ENCODE results near the gene DCAF7.

DCAF7 gene

DNA sequence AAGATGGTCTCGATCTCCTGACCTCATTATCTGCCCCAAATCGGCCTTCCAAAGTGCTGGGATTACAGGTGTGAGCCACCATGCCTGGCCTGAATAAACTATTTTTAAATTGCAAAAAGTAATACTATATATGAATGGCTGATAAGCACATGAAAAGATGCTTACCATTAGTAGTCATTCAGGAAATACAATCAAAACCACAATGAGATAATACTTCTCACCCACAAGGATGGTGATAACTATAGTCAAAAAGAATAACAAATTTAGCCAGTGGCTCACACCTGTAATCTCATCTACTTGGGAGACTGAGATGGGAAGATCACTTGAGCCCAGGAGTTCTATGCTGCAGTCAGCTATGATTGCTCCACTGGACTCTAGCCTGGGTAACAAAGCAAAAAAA, 48.0 kb downstream of the DCAF7 start:
- H3K4me3 ChIP-seq (ENCODE audit: low read depth, low read length): no peak overlapping the region
- DNase-seq (ENCODE audit: low read depth): no peak
- TF ChIP-seq, protein P1, sequence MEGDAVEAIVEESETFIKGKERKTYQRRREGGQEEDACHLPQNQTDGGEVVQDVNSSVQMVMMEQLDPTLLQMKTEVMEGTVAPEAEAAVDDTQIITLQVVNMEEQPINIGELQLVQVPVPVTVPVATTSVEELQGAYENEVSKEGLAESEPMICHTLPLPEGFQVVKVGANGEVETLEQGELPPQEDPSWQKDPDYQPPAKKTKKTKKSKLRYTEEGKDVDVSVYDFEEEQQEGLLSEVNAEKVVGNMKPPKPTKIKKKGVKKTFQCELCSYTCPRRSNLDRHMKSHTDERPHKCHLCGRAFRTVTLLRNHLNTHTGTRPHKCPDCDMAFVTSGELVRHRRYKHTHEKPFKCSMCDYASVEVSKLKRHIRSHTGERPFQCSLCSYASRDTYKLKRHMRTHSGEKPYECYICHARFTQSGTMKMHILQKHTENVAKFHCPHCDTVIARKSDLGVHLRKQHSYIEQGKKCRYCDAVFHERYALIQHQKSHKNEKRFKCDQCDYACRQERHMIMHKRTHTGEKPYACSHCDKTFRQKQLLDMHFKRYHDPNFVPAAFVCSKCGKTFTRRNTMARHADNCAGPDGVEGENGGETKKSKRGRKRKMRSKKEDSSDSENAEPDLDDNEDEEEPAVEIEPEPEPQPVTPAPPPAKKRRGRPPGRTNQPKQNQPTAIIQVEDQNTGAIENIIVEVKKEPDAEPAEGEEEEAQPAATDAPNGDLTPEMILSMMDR (IDR thresholded peaks at IDR 0.05; ENCODE audit: low read depth, low read length): no peak
- TF ChIP-seq POLR2A (IDR thresholded peaks at IDR 0.05; ENCODE audit: extremely low read depth, insufficient read length) (no peak), MYC (IDR thresholded peaks at IDR 0.05; ENCODE audit: low read depth, low read length) (no peak)
- TF ChIP-seq, protein P2, sequence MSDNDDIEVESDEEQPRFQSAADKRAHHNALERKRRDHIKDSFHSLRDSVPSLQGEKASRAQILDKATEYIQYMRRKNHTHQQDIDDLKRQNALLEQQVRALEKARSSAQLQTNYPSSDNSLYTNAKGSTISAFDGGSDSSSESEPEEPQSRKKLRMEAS (IDR thresholded peaks at IDR 0.05; ENCODE audit: low read depth, low read length): no peak

DNA sequence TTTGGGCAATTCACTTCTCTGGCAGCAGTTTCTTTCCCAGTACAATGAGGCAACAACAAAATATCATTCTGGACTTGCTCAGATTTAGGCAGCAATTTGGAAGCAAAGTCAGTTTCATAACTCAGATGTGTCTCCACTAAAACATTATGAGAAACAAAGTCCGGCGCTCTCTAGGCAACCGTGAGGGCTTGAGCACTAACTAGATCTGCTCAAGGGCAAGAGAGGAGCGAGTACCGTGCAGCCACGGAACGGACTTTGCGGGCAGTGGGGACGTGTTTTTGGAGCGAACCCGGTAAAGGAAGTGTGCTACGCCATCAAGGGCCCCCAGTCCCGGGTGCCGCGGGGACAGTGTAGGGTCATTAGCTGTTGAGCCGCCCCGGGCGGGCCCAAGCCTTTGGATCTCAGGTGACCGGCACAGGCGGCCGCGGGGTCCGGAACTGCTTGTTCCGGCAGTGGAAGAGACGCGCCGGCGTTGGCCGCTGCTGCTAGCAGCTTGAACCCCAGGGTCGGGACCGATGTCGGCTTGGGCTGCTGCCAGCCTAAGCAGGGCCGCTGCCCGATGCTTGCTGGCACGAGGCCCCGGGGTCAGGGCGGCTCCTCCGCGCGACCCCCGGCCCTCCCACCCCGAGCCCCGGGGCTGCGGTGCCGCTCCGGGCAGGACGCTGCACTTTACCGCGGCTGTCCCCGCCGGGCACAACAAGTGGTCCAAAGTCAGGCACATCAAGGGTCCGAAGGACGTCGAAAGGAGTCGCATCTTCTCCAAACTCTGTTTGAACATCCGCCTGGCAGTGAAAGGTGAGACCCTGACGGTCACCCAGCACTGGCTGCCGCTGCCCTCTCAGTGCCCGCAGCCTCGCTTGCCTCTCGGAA, 50.5 kb downstream of the DCAF7 start, which contains the start of gene TACO1:
Gene TACO1 (plus strand): TSS at position 327 of the 870 bp plus-strand sequence. CDS start 189 bp downstream, at position 516.
- DNase-seq (ENCODE audit: low read depth): peak; percentile 90
- TF ChIP-seq MYC (IDR thresholded peaks at IDR 0.05; ENCODE audit: low read depth, low read length) (peak; percentile 75), POLR2A (IDR thresholded peaks at IDR 0.05; ENCODE audit: extremely low read depth, insufficient read length) (peak; percentile 69)
- TF ChIP-seq, protein P1 (IDR thresholded peaks at IDR 0.05; ENCODE audit: low read depth, low read length): no peak
- TF ChIP-seq, protein P2 (IDR thresholded peaks at IDR 0.05; ENCODE audit: low read depth, low read length): peak; percentile 46; the same call in 1 of the 2 replicates

DNA sequence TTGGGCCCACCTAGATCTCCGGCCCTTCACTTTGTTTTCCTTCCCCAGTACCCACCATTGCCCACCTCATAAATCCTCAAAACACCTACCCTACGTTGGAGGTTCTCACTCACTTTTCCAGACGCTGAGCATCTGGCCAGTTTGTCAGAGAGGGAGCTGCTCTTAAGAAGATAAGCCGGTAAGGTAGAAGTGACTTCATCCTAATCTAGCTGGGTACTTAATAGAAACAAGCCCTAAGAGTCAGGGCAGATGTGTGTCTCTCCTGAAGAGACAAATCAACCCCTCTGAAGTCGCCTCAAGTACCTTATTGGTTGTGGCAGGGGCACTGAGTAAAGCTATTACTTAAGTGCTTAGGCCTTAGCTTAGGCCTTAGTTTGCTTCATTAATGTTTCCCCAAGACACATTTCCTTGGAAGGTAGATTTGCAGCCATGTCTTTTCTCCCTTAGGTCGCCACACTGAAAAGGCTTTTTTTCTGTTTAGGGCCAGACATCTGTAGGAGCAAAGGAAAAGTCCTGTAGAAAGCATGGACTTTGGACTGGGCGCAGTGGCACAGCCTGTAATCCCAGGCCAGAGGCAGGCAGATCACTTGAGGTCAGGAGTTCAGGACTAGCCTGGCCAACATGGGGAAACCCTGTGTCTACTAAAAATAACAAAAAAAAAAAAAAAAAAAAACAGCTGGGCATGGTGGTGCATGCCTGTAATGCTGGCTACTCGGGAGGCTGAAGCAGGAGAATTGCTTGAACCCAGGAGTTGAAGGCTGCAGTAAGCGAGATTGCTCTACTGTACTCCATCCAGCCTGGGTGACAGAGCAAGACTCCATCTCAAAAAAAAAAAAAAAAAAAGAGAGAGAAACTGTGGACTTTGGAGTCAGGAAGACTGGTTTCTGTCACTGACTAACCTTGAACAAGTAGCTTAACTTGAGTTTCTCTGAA, 51.4 kb downstream of the DCAF7 start:
- no peak for TF ChIP-seq MYC (IDR thresholded peaks at IDR 0.05; ENCODE audit: low read depth, low read length)
- TF ChIP-seq, protein P1 (IDR thresholded peaks at IDR 0.05; ENCODE audit: low read depth, low read length): no peak
- TF ChIP-seq, protein P2 (IDR thresholded peaks at IDR 0.05; ENCODE audit: low read depth, low read length): no peak
- TF ChIP-seq POLR2A (IDR thresholded peaks at IDR 0.05; ENCODE audit: extremely low read depth, insufficient read length): no peak
- DNase-seq (ENCODE audit: low read depth): peak; percentile 23
- H3K4me3 ChIP-seq (ENCODE audit: low read depth, low read length): peak overlapping the region; percentile 91

More for the DNA sequence above, 50.5 kb downstream of the DCAF7 start, which contains the start of gene TACO1:
- peak within 1 kb of the TSS; percentile 91 for H3K4me3 ChIP-seq (ENCODE audit: low read depth, low read length)

DNA sequence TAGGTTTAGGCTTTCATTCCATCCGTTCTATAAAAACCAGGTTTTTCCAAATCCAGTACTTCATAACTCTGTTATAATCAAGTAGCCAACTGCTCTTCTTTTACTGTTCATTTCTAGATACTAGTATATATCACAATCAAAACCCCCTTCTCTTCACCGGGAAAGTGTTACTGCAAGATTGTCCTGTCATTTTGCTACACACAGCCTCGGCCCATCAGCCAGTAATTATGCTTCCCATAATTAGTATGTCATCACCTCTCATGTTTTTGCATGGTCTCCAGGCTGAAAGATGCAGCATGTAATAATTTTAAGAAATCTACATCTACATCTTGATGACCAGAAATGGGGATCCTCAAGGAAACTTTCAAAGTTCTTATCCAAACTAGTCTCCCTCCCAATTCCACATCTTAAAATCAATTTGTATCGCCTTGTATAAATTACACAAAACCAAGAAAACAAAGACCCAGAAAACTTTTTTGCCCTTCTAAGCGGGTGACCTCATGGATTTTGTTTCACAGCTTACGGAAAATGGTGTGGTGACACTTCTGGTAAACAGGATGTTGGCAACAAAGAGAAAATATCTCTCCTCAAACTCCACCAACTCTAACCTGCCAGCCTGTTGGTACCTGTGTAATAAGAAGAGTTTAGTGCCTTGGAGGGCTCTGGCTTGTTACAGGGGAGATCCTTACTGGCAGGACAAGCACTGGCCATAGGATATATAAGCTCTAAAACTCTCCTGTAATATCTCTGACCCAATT, 59.7 kb downstream of the DCAF7 start:
- TF ChIP-seq, protein P1 (IDR thresholded peaks at IDR 0.05; ENCODE audit: low read depth, low read length): no peak
- TF ChIP-seq POLR2A (IDR thresholded peaks at IDR 0.05; ENCODE audit: extremely low read depth, insufficient read length) (no peak), MYC (IDR thresholded peaks at IDR 0.05; ENCODE audit: low read depth, low read length) (no peak)
- TF ChIP-seq, protein P2 (IDR thresholded peaks at IDR 0.05; ENCODE audit: low read depth, low read length): no peak
- no peak for DNase-seq (ENCODE audit: low read depth)
- H3K4me3 ChIP-seq (ENCODE audit: low read depth, low read length): no peak overlapping the region

DNA sequence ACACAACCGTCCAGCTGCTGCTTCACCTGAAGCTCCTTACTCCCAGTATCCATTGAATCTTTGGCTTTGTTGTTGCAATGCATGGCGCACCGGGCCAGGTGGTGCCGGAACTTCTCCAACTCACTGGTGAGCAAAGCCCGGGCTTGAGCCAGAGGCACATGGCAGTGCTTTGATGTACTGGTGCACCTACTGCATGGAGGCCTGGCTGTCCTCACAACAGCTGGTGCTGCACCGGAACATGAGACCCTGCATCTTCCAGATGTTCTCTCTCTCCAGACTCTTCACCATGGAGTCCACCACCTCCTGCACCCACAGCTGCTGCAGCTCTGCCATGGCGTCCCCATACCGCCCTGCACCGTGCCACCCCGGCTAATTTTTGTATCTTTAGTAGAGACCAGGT, 60.6 kb downstream of the DCAF7 start:
- no peak for DNase-seq (ENCODE audit: low read depth)
- no peak overlapping the region for H3K4me3 ChIP-seq (ENCODE audit: low read depth, low read length)
- no peak for TF ChIP-seq POLR2A (IDR thresholded peaks at IDR 0.05; ENCODE audit: extremely low read depth, insufficient read length)
- TF ChIP-seq, protein P1 (IDR thresholded peaks at IDR 0.05; ENCODE audit: low read depth, low read length): no peak
- no peak for TF ChIP-seq MYC (IDR thresholded peaks at IDR 0.05; ENCODE audit: low read depth, low read length)
- TF ChIP-seq, protein P2 (IDR thresholded peaks at IDR 0.05; ENCODE audit: low read depth, low read length): no peak
